NCI-H2081 treated with DMSO at 0.1 percent for 48 hours (cell line): ENCODE results near the gene NEK3.
"Not testable (repeated sequence)": the region's sequence is repeated elsewhere in the genome, so short reads cannot be mapped to it uniquely, and the experiment has no call there.

Experiments used
- DNase-seq: peaks from one replicate; lab custom pipeline; 2025; lab: John Stamatoyannopoulos, UW

NEK3 gene, protein sequence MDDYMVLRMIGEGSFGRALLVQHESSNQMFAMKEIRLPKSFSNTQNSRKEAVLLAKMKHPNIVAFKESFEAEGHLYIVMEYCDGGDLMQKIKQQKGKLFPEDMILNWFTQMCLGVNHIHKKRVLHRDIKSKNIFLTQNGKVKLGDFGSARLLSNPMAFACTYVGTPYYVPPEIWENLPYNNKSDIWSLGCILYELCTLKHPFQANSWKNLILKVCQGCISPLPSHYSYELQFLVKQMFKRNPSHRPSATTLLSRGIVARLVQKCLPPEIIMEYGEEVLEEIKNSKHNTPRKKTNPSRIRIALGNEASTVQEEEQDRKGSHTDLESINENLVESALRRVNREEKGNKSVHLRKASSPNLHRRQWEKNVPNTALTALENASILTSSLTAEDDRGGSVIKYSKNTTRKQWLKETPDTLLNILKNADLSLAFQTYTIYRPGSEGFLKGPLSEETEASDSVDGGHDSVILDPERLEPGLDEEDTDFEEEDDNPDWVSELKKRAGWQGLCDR

GRCh38 chr13:52159159-52159982, at the start of gene NEK3:
TSS of gene NEK3 (minus strand) at chr13:52159597. CDS start at chr13:52156191, 3,406 bp downstream.
- no peak for DNase-seq

- DNase-seq, result not testable (repeated sequence)
These were observed 49.0 kb upstream of the NEK3 start for GRCh38 chr13:52208384-52208783.

DNA sequence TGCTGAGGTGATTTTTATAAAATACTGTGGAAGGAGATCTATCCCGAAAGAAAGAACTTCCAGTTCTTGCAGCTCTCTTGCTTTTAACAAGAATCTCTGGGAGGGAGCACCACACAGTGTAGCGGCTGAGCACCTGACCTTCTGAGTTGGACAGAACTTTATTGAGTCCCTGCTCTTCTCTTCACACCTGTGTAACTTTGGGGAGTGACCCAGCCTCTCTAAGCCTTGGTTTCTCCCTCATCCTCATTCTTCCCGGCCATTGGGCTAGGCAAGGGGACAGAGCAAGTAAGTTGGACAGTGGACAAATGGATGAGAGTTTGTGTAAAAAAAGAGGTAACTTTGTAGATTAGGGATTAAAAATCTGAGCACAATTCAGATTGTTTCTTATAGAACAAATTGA, 48.5 kb upstream of the NEK3 start:
- not testable (repeated sequence) for DNase-seq

GRCh38 chr13:52207337-52207736, 47.9 kb upstream of the NEK3 start:
- not testable (repeated sequence) for DNase-seq

GRCh38 chr13:52204546-52204945, 45.1 kb upstream of the NEK3 start:
- DNase-seq, result not testable (repeated sequence)

GRCh38 chr13:52203864-52204263, 44.5 kb upstream of the NEK3 start:
- DNase-seq, result not testable (repeated sequence)

DNA sequence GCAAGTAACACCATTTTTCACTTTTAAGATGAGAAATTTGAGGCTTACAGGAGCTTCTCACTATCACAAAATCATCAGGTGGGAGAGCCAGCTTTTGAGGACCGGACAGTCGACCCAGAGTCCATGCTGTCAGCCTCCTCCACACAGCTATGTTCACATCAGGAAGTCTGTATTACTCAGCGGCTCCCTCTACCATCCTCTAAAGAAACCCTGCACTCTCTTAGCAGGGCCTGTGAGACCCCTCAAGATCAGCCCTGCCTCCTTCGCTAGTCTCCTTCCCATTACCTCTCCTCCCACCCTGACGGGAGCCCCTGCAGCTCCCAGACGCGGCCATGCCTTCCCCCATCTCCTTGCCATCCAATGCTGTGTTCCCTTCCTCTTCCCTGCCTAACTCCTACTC, 43.1 kb upstream of the NEK3 start:
- not testable (repeated sequence) for DNase-seq

DNA sequence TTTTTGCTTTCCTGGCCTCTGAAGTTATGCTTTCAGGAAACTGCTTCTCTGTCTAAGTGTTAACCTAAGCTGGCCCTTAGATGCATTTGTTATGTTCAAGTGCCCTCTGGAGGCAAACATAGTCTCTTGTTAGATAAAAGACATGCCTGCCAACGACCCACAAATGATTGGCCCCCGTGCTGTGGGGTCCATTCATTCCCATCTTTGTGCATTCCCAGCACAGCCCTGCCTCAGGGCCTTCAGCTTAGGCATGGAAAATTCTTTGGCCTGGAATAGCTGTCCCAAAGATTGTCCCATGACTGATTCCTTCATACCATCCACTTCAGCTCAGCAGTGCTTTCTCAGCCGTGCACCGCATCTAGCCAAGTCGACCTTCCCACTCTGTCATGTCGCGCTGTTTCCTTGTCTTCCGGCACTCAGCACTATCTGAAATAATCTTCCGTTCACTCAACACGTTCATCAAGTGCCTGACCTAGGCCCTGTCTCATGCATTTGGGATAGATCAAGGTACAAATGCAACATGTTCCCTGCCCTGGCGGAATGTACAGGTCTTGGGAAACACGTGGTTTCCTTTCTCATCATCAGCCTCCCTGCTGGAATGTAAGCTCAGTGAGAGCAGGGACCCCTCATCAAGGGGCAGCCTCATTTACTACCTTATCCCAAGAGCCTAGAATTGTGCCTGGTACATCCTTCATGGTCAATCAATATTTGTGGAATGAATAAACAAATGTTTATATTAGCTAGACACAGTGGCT, 42.2 kb upstream of the NEK3 start:
- not testable (repeated sequence) for DNase-seq

GRCh38 chr13:52195401-52195837, 36.0 kb upstream of the NEK3 start:
- no peak for DNase-seq

DNA sequence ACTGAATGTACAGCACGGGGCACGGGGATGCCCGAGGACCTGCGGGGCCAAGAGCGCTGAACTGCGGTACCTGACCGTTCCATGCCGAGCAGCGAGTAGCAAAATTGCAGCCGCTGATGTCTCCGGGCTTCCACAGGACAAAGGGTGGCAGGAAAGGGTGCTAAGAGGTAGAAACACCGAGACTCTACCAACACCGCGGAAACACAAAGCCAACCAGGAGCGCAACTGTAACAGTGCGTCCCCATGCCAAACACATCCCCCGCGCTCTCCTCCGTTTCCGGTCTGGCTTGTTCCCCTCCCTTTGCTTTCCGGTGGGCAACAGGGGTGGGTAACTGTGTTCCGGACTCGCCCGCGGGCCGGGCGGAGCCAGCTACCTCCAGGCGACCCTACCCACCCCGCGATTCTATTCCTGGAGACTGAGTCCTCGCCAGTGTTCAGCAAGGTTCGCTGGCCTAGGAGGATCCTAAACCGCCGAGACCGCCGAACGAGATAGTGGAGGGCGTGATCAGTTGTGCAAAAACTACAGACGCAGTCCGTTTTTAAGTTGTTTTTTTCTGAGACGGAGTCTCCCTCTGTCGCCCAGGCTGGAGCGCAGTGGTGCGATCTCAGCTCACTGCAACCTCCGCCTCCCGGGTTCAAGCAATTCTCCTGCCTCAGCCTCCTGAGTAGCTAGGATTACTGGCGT, 34.9 kb upstream of the NEK3 start:
- no peak for DNase-seq

- DNase-seq, result not testable (repeated sequence)
These were observed 34.3 kb upstream of the NEK3 start for GRCh38 chr13:52193587-52194183.

DNA sequence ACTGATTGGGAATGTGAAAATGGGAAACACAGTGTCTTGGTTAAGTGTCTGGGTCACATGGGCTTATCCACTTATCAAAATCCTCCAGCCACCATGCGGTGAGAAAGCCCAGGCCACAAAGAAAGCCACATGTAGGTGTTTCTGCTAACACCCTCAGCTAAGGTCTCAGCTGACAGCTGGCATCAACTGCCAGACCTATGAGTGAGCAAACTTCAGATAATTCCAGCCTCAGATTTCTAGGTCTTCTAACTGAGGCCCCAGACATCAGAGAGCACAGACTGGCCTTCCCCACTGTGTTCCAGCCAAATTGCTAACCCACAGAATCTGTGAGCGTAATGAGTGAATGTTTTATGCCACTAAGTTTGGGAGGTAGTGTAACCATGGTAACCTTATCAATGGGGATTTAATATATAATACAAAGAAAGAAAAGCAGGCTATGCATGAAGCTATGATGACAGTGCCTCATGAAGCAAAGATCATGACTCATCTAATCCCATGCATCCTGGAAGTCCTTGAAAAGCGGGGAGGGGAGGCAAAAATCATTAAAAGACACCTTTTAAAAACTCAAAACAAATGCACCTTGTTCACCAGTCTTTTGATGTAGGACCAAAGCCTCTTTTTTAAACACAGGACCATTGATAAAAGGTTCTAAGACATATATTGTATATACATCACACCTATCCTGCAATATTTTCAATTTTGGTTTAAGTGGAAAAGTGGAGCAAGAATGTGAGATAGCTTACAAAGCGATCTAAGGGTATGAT, 28.2 kb upstream of the NEK3 start:
- DNase-seq, result not testable (repeated sequence)

- no peak for DNase-seq
These were observed 27.6 kb upstream of the NEK3 start for GRCh38 chr13:52187029-52187423.

DNA sequence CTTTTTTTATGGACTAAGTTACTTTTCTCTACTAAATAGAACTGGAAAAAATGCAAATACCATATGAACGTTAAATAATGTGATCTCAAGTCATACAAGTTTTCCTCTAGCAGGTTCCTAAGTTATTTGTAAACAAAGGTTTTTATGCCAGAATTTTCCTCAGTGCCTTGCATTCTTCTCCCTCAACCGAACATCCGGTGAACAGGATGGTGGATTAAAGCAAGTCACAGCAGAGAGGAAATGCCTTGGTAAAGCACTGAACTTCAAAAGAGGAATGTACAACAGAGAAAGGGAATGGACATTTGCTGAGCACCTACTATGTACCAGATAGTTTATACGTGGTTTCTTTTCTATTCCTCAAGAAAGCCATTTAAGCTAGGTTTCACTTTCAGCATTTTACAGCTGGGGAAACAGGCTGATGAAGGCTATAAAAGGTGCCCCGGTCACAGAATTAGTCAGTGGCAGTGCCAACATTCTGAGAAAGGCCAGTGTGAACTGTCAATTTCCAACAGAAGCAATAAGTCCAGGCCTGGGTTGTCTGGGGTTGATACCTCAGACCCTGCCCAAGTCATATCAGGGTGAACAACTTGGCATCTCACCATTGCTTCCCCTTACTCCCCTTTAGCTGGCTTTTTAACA, 22.0 kb upstream of the NEK3 start:
- DNase-seq, result not testable (repeated sequence)

GRCh38 chr13:52179925-52180324, 20.5 kb upstream of the NEK3 start:
- no peak for DNase-seq

DNA sequence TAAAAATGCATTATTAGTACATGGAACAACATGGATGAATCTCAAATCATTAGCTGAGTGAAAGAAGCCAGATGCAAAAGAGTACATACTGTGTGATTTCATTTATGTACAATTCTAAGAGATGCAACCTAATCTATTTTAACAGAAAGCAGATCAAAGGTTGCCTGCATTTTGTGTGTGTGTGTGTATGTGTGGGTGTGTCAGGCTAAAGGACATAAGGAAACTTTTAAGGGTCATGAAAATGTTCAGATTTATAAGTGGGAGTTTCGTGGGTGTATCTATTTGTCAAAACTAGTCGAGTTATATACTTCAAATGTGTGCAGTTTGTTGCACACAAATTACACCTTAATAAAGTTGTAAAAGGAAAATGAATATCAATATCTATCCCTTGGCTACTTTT, 17.9 kb upstream of the NEK3 start:
- DNase-seq, result no peak

DNA sequence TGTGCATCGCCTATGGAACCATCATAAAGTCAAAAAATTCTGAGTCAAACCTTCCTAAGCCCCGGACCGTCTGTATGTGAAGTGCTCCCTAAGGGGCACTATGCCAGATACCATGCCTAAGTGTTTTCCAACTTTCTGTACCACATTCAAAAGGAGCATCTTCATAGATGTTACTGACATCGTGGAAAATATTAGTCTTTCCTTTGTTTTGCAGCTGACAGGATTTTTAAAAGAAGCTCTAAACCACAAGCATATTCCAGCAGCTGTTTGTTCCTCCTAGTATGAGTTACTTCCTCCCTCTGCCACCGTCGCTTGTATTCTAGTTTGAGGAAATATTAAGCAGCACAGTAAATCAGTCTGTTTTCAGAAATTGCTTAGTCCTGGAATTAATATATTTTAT, 14.6 kb upstream of the NEK3 start:
- DNase-seq, result not testable (repeated sequence)

GRCh38 chr13:52173373-52173772, 14.0 kb upstream of the NEK3 start:
- no peak for DNase-seq

GRCh38 chr13:52171686-52172085, 12.3 kb upstream of the NEK3 start:
- DNase-seq, result not testable (repeated sequence)
